SU-DHL-6 (cell line): Measurements from ENCODE around the gene SH3PXD2B.
"Not testable (repeated sequence)": the region's sequence is repeated elsewhere in the genome, so short reads cannot be mapped to it uniquely, and the experiment has no call there.

Experiments used
- CTCF ChIP-seq: fragments of 200-600 bp; sonication (generic); IDR thresholded peaks from one replicate; pipeline ENCODE4 v1.5.1; 2017; ENCODE audit warnings: antibody characterized with exemption, mild to moderate bottlenecking, low read length, moderate library complexity; ENCODE audit not compliant: insufficient read depth, poor library complexity, severe bottlenecking
- EZH2phosphoT487 ChIP-seq: fragments of 200-600 bp; sonication (generic), shearing (Covaris generic); conservative IDR thresholded peaks from 2 replicates; pipeline ENCODE4 v1.6.1; 2018; ENCODE audit warnings: mild to moderate bottlenecking, antibody characterized with exemption, low read length, moderate library complexity, mixed read lengths

- not testable (repeated sequence) for TF ChIP-seq CTCF, EZH2phosphoT487
These were observed 167.2 kb downstream of the SH3PXD2B start for GRCh38 chr5:172287140-172287539.
